Measurements from ENCODE around the gene ZNF488. TPM values are rescaled to one million over a fixed set of nuclear protein-coding genes. Genes with fewer than 3 reads are reported as not detected.

ZNF488 gene
- total RNA-seq, 1 donor from 2014 or later: not detected

DNA sequence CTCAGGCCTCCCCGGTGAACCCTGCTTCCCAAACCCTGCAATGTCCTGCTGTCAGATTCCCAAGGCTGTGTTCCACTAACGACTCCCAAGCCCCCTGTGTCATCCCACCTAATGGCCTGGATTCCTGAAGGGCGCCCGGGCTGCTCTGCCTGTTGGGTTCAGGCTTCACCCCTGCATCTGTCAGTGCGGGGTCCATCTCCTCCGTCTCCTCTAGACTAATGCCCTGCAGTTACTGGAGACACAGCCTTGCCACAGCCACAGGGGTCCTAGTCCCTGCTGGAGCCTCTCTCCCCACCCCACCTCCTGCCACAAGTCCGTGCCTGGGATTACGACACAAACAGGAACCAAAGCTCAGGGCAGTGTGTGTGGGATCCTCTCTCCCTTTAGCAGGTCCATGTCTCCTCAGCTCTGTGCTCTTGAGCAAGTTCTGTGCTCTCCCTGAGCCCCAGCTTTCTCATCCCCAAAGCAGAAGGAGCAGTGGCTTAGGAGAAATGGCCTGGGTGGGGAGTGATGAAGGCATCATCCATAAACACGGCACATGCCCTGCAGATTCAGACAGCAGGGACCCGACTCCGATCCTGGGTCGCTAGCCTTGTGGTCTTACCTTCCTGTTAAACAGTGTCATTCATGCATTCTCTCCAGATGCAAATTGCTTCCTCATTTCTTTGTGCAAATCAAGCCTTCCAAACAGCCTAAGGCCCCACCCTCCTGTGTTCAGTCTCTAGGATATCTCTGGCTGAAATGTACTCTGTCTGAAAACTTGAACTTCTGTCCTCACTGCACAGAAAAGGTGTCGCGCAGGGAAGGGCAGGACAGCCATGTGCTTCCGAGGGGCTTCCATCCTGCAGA, 44.1 kb downstream of the ZNF488 start:
- Mint-ChIP-seq H3K27ac (no peak overlapping the region), H3K9me3 (no peaks in the 10 kb centered on the region), H3K4me3 (no peak overlapping the region), H3K27me3 (peaks cover 16% of the 10 kb centered on the region), H3K4me1 (peaks cover 6% of the 10 kb centered on the region), H3K36me3 (ENCODE audit: low read depth) (no peaks in the 10 kb centered on the region)
- ChIA-PET CTCF (interaction anchor here (0.9 to 1.1 kb wide), 5 partner anchors 13 to 316 kb away, joined by 3 to 6 read pairs (median 3); no protein-coding TSS in a partner anchor), POLR2A (no interaction called here)
- ATAC-seq (ENCODE audit: low read depth) (no peak), DNase-seq (no peak)
- intact Hi-C loops (cut with micrococcal nuclease): loop anchor here (1.0 kb wide), 2 partner anchors 293 to 316 kb away; no protein-coding TSS in a partner anchor
- no peak for TF ChIP-seq CTCF (IDR thresholded peaks at IDR 0.05)

GRCh38 chr10:47339186-47339735, 44.8 kb downstream of the ZNF488 start:
- Mint-ChIP-seq H3K27ac (no peak overlapping the region), H3K4me3 (no peak overlapping the region), H3K27me3 (peaks cover 17% of the 10 kb centered on the region), H3K9me3 (no peaks in the 10 kb centered on the region), H3K36me3 (ENCODE audit: low read depth) (no peaks in the 10 kb centered on the region), H3K4me1 (peaks cover 6% of the 10 kb centered on the region)
- TF ChIP-seq CTCF (IDR thresholded peaks at IDR 0.05): no peak
- ChIA-PET CTCF (interaction anchor here (0.8 to 1.2 kb wide), 2 partner anchors 14 to 292 kb away, joined by 3 to 4 read pairs; no protein-coding TSS in a partner anchor), POLR2A (no interaction called here)
- ATAC-seq (ENCODE audit: low read depth): no peak
- intact Hi-C loops (cut with micrococcal nuclease): no loop called here
- no peak for DNase-seq

GRCh38 chr10:47337310-47337709, 46.8 kb downstream of the ZNF488 start:
- POLR2A ChIA-PET: no interaction called here
- H3K27ac Mint-ChIP-seq: no peak overlapping the region
- TF ChIP-seq CTCF (IDR thresholded peaks at IDR 0.05): no peak
- DNase-seq (no peak), ATAC-seq (ENCODE audit: low read depth) (no peak)
- intact Hi-C loops (cut with micrococcal nuclease): no loop called here
- H3K36me3 Mint-ChIP-seq (ENCODE audit: low read depth): no peaks in the 10 kb centered on the region
- peaks cover 6% of the 10 kb centered on the region for H3K4me1 Mint-ChIP-seq
- H3K9me3 Mint-ChIP-seq: no peaks in the 10 kb centered on the region
- peaks cover 17% of the 10 kb centered on the region for H3K27me3 Mint-ChIP-seq
- CTCF ChIA-PET: no interaction called here
- no peak overlapping the region for H3K4me3 Mint-ChIP-seq

DNA sequence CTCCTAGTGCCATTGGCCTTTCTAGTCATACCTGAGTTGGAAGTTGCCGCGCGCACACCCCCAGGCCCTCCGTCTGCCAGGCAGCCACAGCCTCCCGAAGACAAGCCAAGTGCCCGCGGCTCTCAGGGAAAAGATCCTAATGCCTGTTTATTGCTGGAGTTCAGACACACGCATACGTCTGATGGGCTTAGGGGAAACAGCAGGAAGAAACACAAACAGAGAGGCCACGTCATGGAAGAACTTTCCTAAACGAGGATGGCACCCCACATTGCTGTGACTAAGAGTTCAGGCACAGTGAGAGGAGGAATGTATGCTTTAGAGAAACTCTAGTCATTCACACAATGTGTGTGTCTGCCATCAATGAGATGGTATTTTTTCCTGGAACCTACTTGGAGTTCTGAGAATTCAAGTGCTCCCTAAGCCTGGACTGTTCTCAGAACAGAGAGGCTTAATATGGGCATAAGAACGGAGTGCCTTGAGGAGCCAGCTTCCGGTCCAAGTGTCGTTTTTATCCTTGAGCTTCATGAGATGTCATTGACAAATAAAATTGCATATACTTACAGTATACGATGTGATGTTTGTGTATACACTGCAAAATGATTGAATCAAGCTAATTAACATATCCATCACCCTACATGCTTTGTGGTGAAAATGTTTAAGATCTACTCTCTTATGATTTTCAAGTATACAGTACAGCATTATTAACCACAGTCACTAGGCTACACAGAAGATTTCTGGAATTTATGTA, 47.5 kb downstream of the ZNF488 start:
- no peaks in the 10 kb centered on the region for H3K36me3 Mint-ChIP-seq (ENCODE audit: low read depth)
- no peak overlapping the region for H3K4me3 Mint-ChIP-seq
- ATAC-seq (ENCODE audit: low read depth) (no peak), DNase-seq (no peak)
- H3K4me1 Mint-ChIP-seq: peaks cover 6% of the 10 kb centered on the region
- no peak for TF ChIP-seq CTCF (IDR thresholded peaks at IDR 0.05)
- no peaks in the 10 kb centered on the region for H3K9me3 Mint-ChIP-seq
- ChIA-PET CTCF (no interaction called here), POLR2A (no interaction called here)
- H3K27me3 Mint-ChIP-seq: peaks cover 17% of the 10 kb centered on the region
- no peak overlapping the region for H3K27ac Mint-ChIP-seq
- intact Hi-C loops (cut with micrococcal nuclease): no loop called here

DNA sequence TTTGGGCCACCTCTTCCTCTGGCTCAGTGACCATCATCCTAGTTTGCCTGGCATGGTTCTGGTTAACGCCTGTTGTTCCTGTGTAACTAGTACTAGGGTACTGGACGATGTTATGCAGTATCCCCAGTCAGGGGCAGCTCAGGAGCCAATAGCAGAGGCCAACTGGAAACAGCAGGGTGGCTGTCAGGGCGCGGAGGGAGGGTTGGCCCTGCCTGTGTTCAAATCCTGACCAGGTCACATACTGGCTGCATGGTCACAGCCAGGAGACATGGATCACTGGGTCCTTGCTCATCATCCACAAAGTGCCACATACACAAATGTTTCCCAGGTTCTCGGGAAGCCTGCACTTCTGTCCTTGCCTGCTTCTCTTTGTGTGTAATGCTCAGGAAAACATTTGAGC, 48.2 kb downstream of the ZNF488 start:
- H3K27ac Mint-ChIP-seq: no peak overlapping the region
- peaks cover 17% of the 10 kb centered on the region for H3K27me3 Mint-ChIP-seq
- POLR2A ChIA-PET: no interaction called here
- no peak for DNase-seq
- no peak for TF ChIP-seq CTCF (IDR thresholded peaks at IDR 0.05)
- ATAC-seq (ENCODE audit: low read depth): no peak
- no peak overlapping the region for H3K4me3 Mint-ChIP-seq
- peaks cover 6% of the 10 kb centered on the region for H3K4me1 Mint-ChIP-seq
- H3K9me3 Mint-ChIP-seq: no peaks in the 10 kb centered on the region
- no peaks in the 10 kb centered on the region for H3K36me3 Mint-ChIP-seq (ENCODE audit: low read depth)
- intact Hi-C loops (cut with micrococcal nuclease): no loop called here
- CTCF ChIA-PET: no interaction called here
